ENCODE data around the gene ZNF681.

DNA sequence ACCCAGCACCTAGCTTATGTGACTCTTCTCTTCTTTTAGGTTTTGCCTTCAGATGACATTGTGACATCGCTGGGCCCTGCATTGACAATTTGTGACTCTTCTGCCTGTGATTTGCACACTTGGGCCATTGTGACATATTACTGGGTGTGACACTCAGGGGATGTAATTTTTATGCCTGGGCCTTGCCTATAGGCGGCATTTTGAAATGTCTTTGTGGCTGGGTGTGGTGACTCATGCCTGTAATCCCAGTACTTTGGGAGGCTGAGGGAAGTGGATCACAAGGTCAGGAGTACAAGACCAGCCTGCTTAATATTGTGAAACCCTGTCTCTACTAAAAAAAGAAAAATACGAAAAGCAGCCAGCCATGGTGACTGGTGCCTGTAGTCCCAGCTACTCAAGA lies 28.4 kb upstream of the ZNF681 start:
- TF ChIP-seq REST (IDR thresholded peaks at IDR 0.05; ENCODE audit: low read depth) (no peak), CEBPB (IDR thresholded peaks at IDR 0.05) (no peak), EP300 (IDR thresholded peaks at IDR 0.05; ENCODE audit: borderline replicate concordance) (no peak), TAF1 (IDR thresholded peaks at IDR 0.05; ENCODE audit: low read depth) (no peak), TCF12 (IDR thresholded peaks at IDR 0.05; ENCODE audit: low read depth) (no peak), YY1 (IDR thresholded peaks at IDR 0.05; ENCODE audit: low read depth) (no peak), ZBTB7A (IDR thresholded peaks at IDR 0.05; ENCODE audit: low read depth) (no peak), USF1 (IDR thresholded peaks at IDR 0.05) (no peak), RAD21 (IDR thresholded peaks at IDR 0.05; ENCODE audit: low read depth) (no peak), MAX (IDR thresholded peaks at IDR 0.05) (no peak), CREB1 (IDR thresholded peaks at IDR 0.05; ENCODE audit: low read depth) (no peak)
